BE2C (cell line): Measurements from ENCODE around the gene MAGEB17.

ENCODE experiments used
- DNase-seq: peaks from one replicate; pipeline ENCODE4 v3.0.0-alpha.2; 2020
- H3K27me3 ChIP-seq: fragments of 250-450 bp; sonication (Bioruptor Pico); 2 replicates; pipeline ENCODE4 v1.5.1; 2020; ENCODE audit warnings: mild to moderate bottlenecking
- H3K36me3 ChIP-seq: fragments of 250-450 bp; sonication (Bioruptor Pico); 2 replicates; pipeline ENCODE4 v1.5.1; 2020; ENCODE audit warnings: mild to moderate bottlenecking
- H3K4me1 ChIP-seq: fragments of 250-450 bp; sonication (Bioruptor Pico); 2 replicates; pipeline ENCODE4 v1.5.1; 2020
- H3K4me3 ChIP-seq: 2 replicates; pipeline ENCODE4 v1.5.1; 2011; ENCODE audit warnings: low read depth, low read length
- H3K9me3 ChIP-seq: fragments of 250-450 bp; sonication (Bioruptor Pico); 2 replicates; pipeline ENCODE4 v1.5.1; 2020
- CTCF ChIP-seq: IDR thresholded peaks from 2 replicates; pipeline ENCODE4 v1.5.1; 2012; ENCODE audit warnings: mild to moderate bottlenecking, low read depth, low read length

MAGEB17 gene

GRCh38 chrX:16162391-16162790, 4.9 kb upstream of the MAGEB17 start:
- H3K4me1 ChIP-seq = no peaks in the 10 kb centered on the region
- no peak for DNase-seq
- H3K36me3 ChIP-seq = no peaks in the 10 kb centered on the region
- no peaks in the 10 kb centered on the region for H3K27me3 ChIP-seq
- no peaks in the 10 kb centered on the region for H3K9me3 ChIP-seq
- no peak overlapping the region for H3K4me3 ChIP-seq
- TF ChIP-seq CTCF = no peak

GRCh38 chrX:16164748-16165147, 2.5 kb upstream of the MAGEB17 start:
- Histone ChIP-seq H3K36me3 (no peaks in the 10 kb centered on the region), H3K4me3 (no peak overlapping the region), H3K4me1 (no peaks in the 10 kb centered on the region), H3K9me3 (no peaks in the 10 kb centered on the region), H3K27me3 (no peaks in the 10 kb centered on the region)
- TF ChIP-seq CTCF = no peak
- no peak for DNase-seq

- H3K36me3 ChIP-seq = no peaks in the 10 kb centered on the region
- no peaks in the 10 kb centered on the region for H3K9me3 ChIP-seq
- TF ChIP-seq CTCF = no peak
- H3K4me1 ChIP-seq = no peaks in the 10 kb centered on the region
- no peak overlapping the region for H3K4me3 ChIP-seq
- no peaks in the 10 kb centered on the region for H3K27me3 ChIP-seq
- DNase-seq = no peak
These were observed 3.8 kb downstream of the MAGEB17 start for GRCh38 chrX:16171039-16171438.

GRCh38 chrX:16171944-16172343, 4.7 kb downstream of the MAGEB17 start:
- no peaks in the 10 kb centered on the region for H3K4me1 ChIP-seq
- no peaks in the 10 kb centered on the region for H3K9me3 ChIP-seq
- no peak for DNase-seq
- TF ChIP-seq CTCF = no peak
- no peak overlapping the region for H3K4me3 ChIP-seq
- no peaks in the 10 kb centered on the region for H3K27me3 ChIP-seq
- H3K36me3 ChIP-seq = no peaks in the 10 kb centered on the region

GRCh38 chrX:16172391-16172790, 5.1 kb downstream of the MAGEB17 start:
- Histone ChIP-seq H3K36me3 (no peaks in the 10 kb centered on the region), H3K4me1 (no peaks in the 10 kb centered on the region), H3K9me3 (no peaks in the 10 kb centered on the region), H3K4me3 (no peak overlapping the region), H3K27me3 (no peaks in the 10 kb centered on the region)
- DNase-seq = no peak
- TF ChIP-seq CTCF = no peak

GRCh38 chrX:16175329-16176061, 8.2 kb downstream of the MAGEB17 start:
- H3K4me1 ChIP-seq = no peaks in the 10 kb centered on the region
- H3K4me3 ChIP-seq = no peak overlapping the region
- no peaks in the 10 kb centered on the region for H3K9me3 ChIP-seq
- no peak for TF ChIP-seq CTCF
- H3K36me3 ChIP-seq = no peaks in the 10 kb centered on the region
- no peaks in the 10 kb centered on the region for H3K27me3 ChIP-seq
- no peak for DNase-seq
